Uterus (tissue), 4 donors: ENCODE results near the gene PTPRM. TPM values are rescaled to one million over a fixed set of nuclear protein-coding genes. Genes with fewer than 3 reads are reported as not detected.

ENCODE experiments used
- DNase-seq, 2 donors: peaks; one replicate each; pipeline ENCODE4 v3.0.0-alpha.2; 2019 to 2020
- H3K27ac ChIP-seq, 2 donors: fragments of 200-600 bp; sonication (generic); 1 replicate in 1 of 2; 2 replicates in 1 of 2; pipeline ENCODE4 v1.5.1; 2016 to 2018
- H3K27me3 ChIP-seq, 2 donors: fragments of 200-600 bp; sonication (generic); one replicate each; pipeline ENCODE4 v1.5.1; 2018 to 2019; ENCODE audit warnings: control low read depth in 1 of 2
- H3K36me3 ChIP-seq, 2 donors: fragments of 200-600 bp; sonication (generic); one replicate each; pipeline ENCODE4 v1.5.1; 2019; ENCODE audit warnings: control low read depth in 1 of 2
- H3K4me1 ChIP-seq, 2 donors: fragments of 200-600 bp; sonication (generic); one replicate each; pipeline ENCODE4 v1.5.1; 2018 to 2019; ENCODE audit warnings: control low read depth in 1 of 2
- H3K4me3 ChIP-seq, 2 donors: fragments of 200-600 bp; sonication (generic); 1 replicate in 1 of 2; 2 replicates in 1 of 2; pipeline ENCODE4 v1.5.1; 2018 to 2019; ENCODE audit warnings: mild to moderate bottlenecking in 1 of 2
- H3K9me3 ChIP-seq, 2 donors: fragments of 200-600 bp; sonication (generic); one replicate each; pipeline ENCODE4 v1.5.1; 2019; ENCODE audit warnings: control low read depth in 1 of 2
- POLR2A ChIP-seq, 2 donors: fragments of 450-650 bp; IDR thresholded peaks; one replicate each; pipeline ENCODE4 v1.6.1; 2016; ENCODE audit warnings: antibody characterized with exemption in 2 of 2, mild to moderate bottlenecking in 1 of 2, moderate library complexity in 1 of 2
- intact Hi-C: fragments of 100-400 bp; cut with DNase I; formaldehyde crosslinking; loops from one replicate; pipeline ENCODE4 v1.15.1; 2023; ENCODE audit warnings: low total_unique reads
- total RNA-seq, 4 donors: library from RNA; depleted of rRNA in 3 of 4; stranded (reverse); fragments of >200 nt in 3 of 4; gene quantifications; one replicate each; pipeline versions ENCODE4 v1.1.0 to v1.2.4, GENCODE V29; 2014 to 2023
- TF ChIP-seq, protein P1 (sequence below), 4 experiments: fragments of 200-600 bp in 2 of 4; fragments of 450-650 bp in 2 of 4; sonication (generic) in 2 of 4; IDR thresholded peaks; one replicate each; pipeline ENCODE4 v1.5.1; 2016 to 2019; ENCODE audit warnings: antibody characterized with exemption in 4 of 4, mild to moderate bottlenecking in 2 of 4, moderate library complexity in 1 of 4
- donor health status: DM: yes; HTN: yes; CAD: no.

Gene PTPRM
- total RNA-seq, 4 donors from 2014 or later: 62.0 to 127 (median 85.7) TPM

DNA sequence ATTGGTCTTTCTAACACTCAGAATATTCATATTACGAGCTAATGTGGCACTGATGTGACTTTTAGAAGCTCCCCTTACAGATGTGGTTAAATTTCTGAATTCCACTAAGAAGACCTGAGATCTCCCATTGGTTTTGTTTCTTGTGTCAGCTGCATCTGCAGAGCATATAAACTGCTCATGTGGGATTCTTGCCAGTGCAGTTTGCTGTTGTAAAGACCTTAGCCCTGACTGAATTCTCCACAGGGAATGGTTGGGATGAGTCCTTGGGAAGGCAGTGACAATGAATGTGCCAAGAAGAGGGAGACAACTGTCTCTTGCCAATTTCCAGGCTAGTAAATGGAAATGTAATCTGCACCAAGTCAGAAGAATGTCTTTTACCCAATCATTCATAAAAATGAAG, 94.1 kb downstream of the PTPRM start:
- Histone ChIP-seq H3K27ac (no peak overlapping the region), H3K36me3 (no peaks in the 10 kb centered on the region), H3K9me3 (no peaks in the 10 kb centered on the region), H3K27me3 (no peaks in the 10 kb centered on the region), H3K4me1 (peaks cover 0 to 4% of the 10 kb centered on the region in 2 donors), H3K4me3 (no peak overlapping the region)
- TF ChIP-seq, protein P1, sequence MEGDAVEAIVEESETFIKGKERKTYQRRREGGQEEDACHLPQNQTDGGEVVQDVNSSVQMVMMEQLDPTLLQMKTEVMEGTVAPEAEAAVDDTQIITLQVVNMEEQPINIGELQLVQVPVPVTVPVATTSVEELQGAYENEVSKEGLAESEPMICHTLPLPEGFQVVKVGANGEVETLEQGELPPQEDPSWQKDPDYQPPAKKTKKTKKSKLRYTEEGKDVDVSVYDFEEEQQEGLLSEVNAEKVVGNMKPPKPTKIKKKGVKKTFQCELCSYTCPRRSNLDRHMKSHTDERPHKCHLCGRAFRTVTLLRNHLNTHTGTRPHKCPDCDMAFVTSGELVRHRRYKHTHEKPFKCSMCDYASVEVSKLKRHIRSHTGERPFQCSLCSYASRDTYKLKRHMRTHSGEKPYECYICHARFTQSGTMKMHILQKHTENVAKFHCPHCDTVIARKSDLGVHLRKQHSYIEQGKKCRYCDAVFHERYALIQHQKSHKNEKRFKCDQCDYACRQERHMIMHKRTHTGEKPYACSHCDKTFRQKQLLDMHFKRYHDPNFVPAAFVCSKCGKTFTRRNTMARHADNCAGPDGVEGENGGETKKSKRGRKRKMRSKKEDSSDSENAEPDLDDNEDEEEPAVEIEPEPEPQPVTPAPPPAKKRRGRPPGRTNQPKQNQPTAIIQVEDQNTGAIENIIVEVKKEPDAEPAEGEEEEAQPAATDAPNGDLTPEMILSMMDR (IDR thresholded peaks at IDR 0.05): no peak
- no peak for TF ChIP-seq POLR2A (IDR thresholded peaks at IDR 0.05)
- DNase-seq: no peak
- intact Hi-C loops: no loop called here

DNA sequence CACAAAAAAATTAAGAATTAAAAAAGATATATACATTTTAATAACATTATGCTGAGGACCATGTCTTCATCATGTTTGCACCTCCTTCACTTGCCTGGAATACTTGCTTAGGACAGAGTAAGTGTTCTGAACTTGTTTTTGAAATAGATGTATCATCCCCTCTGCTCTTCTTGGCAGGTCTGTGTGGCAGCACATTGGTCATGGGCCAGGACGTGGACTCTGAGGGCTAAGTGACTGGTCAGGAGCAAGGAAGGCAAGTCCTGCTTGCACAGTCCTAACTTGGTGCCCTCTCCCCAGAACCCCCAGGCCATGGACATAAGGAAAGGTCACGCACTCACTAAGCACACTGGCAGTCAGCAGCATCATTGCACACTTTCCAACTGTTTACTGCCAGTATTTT, 95.8 kb downstream of the PTPRM start:
- no peaks in the 10 kb centered on the region for H3K36me3 ChIP-seq
- no peaks in the 10 kb centered on the region for H3K4me1 ChIP-seq
- no peaks in the 10 kb centered on the region for H3K27me3 ChIP-seq
- no peak for TF ChIP-seq POLR2A (IDR thresholded peaks at IDR 0.05)
- TF ChIP-seq, protein P1 (IDR thresholded peaks at IDR 0.05): no peak
- H3K9me3 ChIP-seq: no peaks in the 10 kb centered on the region
- no peak overlapping the region for H3K27ac ChIP-seq
- no peak for DNase-seq
- H3K4me3 ChIP-seq: no peak overlapping the region
- intact Hi-C loops: no loop called here

DNA sequence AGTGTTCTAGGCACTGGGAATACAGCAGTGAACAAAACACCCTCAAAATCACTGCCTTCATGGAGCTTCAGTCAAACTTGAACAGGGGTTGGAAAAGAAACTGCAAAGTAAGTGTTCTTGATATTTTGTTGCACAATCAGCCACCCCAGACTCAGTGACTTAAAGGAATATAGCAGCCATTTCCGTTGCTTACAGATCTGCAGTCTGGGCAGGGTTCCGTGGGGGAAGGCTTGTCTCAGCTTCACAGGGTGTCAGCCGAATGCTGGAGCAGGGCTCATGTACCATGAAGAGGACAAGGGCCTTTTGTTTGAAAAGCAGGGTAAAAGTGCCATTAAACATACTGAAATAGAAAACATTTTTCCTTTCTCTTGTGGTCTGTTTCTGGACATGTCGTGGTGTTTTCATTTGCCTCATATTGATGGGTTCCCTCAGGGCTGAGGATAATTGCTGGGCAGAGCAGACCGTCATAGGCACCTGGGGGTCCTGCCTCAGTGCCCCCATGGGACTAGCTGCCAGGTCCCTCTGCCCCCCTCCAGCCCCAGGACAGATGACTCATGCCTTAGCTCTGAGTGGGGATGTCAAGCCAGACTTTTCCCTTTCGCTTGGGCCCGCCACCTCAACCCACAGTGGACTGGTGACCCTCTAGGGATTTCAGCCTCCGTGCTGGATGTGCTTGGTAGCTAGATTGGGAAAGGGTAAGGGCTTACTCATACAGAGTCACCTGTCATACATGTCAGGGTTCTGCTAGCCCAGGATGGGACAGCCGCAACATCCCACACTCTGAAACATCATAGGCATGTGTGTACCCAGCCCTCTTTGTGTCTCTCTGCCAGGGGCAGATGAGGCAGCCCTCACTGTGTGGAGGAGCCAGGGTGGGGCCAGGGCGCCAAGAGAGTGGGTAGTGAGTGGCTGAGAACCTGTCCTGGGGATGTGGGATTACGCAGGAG, 96.5 kb downstream of the PTPRM start:
- intact Hi-C loops: no loop called here
- H3K27ac ChIP-seq: no peak overlapping the region
- TF ChIP-seq POLR2A (IDR thresholded peaks at IDR 0.05): no peak
- TF ChIP-seq, protein P1 (IDR thresholded peaks at IDR 0.05): no peak

DNA sequence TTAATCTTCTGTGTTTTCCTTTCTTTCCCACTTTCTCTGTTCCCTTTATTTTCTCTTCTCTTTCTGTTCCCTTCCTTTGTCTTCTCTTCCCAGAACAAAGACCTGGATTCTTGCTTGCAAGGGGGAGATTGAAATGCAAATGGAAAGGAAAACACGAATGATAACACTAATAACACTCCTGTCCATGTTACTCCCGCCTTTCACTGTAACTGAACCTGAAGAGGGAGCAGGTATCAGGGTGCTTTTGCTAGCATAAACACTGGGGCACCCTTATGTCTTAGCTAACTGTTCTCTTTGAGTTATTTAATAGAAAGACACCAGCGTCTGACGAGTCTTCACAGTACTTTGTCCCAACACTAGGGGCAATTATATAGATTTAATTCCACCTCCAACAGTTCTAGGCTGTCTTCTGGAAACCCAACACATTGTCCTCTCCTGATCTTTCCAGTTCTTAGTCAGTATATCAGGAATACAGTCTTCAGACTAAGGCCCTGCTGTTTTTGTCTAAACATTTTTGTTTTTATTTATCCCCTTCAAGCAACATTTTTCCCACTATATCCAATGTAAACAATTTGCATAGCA, 99.2 kb downstream of the PTPRM start:
- no peaks in the 10 kb centered on the region for H3K27me3 ChIP-seq
- H3K27ac ChIP-seq: no peak overlapping the region
- H3K4me3 ChIP-seq: no peak overlapping the region
- DNase-seq: no peak
- intact Hi-C loops: no loop called here
- no peaks in the 10 kb centered on the region for H3K9me3 ChIP-seq
- TF ChIP-seq, protein P1 (IDR thresholded peaks at IDR 0.05): no peak
- no peak for TF ChIP-seq POLR2A (IDR thresholded peaks at IDR 0.05)
- no peaks in the 10 kb centered on the region for H3K36me3 ChIP-seq
- H3K4me1 ChIP-seq: no peaks in the 10 kb centered on the region

More for the DNA sequence above, 96.5 kb downstream of the PTPRM start:
- no peaks in the 10 kb centered on the region for H3K27me3 ChIP-seq
- no peaks in the 10 kb centered on the region for H3K4me1 ChIP-seq
- H3K36me3 ChIP-seq: no peaks in the 10 kb centered on the region
- H3K9me3 ChIP-seq: no peaks in the 10 kb centered on the region
- H3K4me3 ChIP-seq: no peak overlapping the region
- no peak for DNase-seq

DNA sequence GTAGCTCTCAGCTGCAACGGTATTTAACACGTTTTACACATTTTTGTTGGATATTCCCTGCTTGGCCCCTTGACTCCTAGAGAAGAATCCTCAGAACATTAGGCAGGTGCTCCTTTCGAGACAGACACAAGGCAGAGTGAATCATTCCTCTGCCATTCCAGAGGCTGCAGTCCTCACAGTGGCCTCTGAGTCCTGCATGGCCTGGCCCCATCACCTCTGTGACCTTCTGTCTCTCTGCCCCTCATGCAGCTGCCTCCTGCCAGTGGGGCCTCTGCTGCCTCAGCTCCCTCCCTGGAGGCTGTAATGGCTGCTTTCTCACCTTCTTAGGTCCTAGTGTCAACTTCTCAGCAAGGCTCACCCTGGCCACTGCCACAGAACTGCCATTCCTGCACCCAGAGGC, 101.3 kb downstream of the PTPRM start:
- no peaks in the 10 kb centered on the region for H3K27me3 ChIP-seq
- DNase-seq: no peak
- no peaks in the 10 kb centered on the region for H3K4me1 ChIP-seq
- H3K9me3 ChIP-seq: no peaks in the 10 kb centered on the region
- no peak overlapping the region for H3K27ac ChIP-seq
- no peak overlapping the region for H3K4me3 ChIP-seq
- H3K36me3 ChIP-seq: no peaks in the 10 kb centered on the region
- intact Hi-C loops: no loop called here
- TF ChIP-seq, protein P1 (IDR thresholded peaks at IDR 0.05): no peak
- TF ChIP-seq POLR2A (IDR thresholded peaks at IDR 0.05): no peak
